GM18909 (cell line): ENCODE data around the gene S1PR5.

Experiments used
- ATAC-seq: cut with Tn5 transposase; IDR thresholded peaks from one replicate; pipeline ENCODE4 v1.9.1; 2021; ENCODE audit warnings: mild to moderate bottlenecking; ENCODE audit not compliant: unreplicated experiment, poor library complexity

Gene S1PR5

DNA sequence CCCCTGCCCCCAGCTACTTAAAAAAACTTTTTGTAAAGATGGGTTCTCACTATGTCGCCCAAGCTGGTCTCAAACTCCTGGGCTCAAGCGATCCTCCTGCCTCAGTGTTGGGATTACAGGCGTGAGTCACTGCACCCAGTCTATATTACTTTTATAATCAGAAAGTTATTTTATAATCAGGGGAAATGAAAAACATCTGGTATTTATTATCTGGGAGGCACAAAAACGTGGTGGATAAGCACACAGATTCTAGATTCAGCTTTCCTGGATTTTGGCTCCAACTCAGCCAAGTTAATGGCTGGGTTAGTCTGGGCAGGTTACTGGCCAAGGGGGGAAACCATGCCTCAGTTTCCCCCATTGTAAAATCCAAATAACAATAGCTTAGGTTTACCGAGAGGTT, 38.8 kb downstream of the S1PR5 start:
- ATAC-seq: no peak

DNA sequence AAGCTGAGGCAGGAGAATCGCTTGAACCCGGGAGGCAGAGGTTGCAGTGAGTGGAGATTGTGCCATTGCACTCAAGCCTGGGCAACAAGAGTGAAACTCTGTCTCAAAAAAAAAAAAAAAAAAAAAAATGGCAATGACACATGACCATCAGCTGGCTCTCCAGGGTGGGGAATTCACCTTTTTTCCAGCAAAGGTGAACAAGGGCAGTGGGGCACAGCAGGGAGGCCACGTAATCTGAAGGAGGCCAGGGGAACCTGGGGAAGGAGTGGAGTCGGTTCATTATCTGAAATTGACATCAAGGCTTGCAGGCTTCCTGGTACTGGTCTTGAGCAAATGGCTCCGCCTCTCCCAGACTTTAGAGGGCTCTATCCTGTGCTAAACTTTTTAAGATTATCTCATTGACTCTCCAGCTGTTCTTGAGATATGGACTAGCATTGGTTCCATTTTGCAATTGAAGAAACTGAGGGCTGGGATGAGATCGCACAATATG, 42.2 kb downstream of the S1PR5 start:
- ATAC-seq: no peak

DNA sequence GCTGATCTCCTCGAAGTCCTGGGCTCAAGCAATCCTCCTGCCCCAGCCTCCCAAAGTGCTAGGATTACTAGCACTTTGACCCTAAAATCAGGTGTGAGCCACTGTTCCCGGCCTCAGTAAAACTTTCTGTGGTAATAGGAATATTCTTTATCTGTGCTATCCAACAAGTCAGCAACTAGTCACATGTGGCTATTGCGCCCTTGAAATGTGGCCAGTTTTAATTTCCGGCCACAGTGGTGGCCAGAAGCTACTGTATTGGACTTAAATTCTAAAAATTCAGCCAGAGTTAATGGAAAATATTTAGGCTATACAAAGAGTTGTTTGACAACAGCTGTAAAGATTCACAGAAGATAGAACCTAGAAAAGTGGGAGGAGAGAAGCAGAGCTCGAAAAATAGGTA, 44.1 kb downstream of the S1PR5 start:
- no peak for ATAC-seq

DNA sequence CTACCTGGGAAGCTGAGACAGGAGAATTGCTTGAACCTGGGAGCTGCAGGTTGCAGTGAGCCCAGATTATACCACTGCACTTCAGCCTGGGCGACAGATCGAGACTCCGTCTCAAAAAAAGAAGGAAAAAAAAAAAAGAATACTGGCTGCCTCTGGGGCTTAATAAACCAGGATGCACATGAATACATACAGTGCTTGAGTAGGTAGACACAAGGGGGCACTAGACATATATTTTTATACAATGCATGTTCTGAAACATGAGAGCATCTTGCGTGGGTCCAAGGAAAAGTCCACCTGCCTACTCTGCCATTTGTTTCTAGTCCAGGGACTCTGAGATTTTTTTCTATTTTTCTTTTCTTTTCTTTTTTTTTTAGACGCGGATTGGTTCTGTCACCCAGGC, 45.3 kb downstream of the S1PR5 start:
- no peak for ATAC-seq

DNA sequence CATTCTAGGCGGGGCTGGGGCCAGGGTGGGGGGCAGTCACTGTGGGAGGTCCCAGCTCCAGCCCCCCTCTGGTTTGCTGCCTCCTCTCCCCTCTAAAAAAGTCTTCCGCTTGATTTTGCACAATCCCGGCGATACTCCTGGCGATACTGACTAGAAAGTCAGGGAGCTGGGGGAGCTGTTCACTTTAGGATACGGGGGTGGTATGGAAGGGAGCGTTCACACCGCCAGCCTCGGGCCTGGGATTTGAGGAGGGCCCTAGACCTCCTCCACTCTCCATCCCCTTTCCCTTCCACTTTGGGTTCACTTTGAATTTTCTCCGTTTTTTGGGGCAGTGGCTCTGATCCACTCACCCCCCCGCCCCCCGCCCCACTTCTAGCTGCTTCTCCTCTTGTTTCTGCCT, 49.1 kb downstream of the S1PR5 start:
- no peak for ATAC-seq

DNA sequence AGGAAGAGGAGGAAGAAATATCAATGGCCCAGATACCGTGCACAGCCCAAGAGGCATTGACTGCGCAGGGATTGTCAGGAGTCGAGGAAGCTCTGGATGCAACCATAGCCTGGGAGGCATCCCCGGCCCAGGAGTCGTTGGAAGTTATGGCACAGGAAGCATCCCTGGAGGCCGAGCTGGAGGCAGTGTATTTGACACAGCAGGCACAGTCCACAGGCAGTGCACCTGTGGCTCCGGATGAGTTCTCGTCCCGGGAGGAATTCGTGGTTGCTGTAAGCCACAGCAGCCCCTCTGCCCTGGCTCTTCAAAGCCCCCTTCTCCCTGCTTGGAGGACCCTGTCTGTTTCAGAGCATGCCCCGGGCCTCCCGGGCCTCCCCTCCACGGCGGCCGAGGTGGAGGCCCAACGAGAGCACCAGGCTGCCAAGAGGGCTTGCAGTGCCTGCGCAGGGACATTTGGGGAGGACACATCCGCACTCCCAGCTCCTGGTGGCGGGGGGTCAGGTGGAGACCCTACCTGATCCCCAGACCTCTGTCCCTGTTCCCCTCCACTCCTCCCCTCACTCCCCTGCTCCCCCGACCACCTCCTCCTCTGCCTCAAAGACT, 50.0 kb downstream of the S1PR5 start:
- ATAC-seq: no peak

DNA sequence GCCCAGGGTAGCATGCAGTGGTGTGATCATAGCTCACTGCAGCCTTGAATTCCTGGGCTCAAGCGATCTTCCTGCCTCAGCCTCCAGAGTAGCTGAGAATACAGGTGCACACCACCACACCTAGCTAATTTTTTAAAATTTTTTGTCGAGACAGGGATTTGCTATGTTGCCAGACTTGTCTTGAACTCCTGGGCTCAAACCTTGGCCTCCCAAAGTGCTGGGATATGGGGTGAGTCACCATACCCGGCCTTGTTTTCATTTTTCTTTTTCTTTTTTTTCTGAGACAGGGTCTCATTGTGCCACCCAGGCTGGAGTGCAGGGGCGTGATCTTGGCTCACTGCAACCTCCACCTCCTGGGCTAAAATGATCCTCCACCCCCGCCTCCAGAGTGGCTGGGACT, 52.8 kb downstream of the S1PR5 start:
- no peak for ATAC-seq
